Stimulated activated memory B cell treated with anti-CD40 and anti-IgM and Interleukin-4, amounts not matched to agents 10 μg/mL and 1 μg/mL and 100 μg/mL, for 72 hours (primary cell): ENCODE results near the gene TEKT2.

Experiments used
- ATAC-seq: fragments of 150-1000 bp; cut with Tn5 transposase; 2 replicates; pipeline ENCODE4 v1.10.0; 2021
- H3K27ac Mint-ChIP-seq: one replicate; pipeline ENCODE4 v1.8.0; 2022; ENCODE audit warnings: mild to moderate bottlenecking, mixed read lengths
- H3K27me3 Mint-ChIP-seq: one replicate; pipeline ENCODE4 v1.8.0; 2022; ENCODE audit warnings: mixed read lengths
- H3K36me3 Mint-ChIP-seq: one replicate; pipeline ENCODE4 v1.8.0; 2022; ENCODE audit warnings: mixed read lengths
- H3K4me1 Mint-ChIP-seq: one replicate; pipeline ENCODE4 v1.8.0; 2022; ENCODE audit warnings: mixed read lengths
- H3K4me3 Mint-ChIP-seq: one replicate; pipeline ENCODE4 v1.8.0; 2022; ENCODE audit warnings: mild to moderate bottlenecking, moderate library complexity, mixed read lengths
- H3K9me3 Mint-ChIP-seq: one replicate; pipeline ENCODE4 v1.8.0; 2022; ENCODE audit warnings: mixed read lengths

TEKT2 gene

DNA sequence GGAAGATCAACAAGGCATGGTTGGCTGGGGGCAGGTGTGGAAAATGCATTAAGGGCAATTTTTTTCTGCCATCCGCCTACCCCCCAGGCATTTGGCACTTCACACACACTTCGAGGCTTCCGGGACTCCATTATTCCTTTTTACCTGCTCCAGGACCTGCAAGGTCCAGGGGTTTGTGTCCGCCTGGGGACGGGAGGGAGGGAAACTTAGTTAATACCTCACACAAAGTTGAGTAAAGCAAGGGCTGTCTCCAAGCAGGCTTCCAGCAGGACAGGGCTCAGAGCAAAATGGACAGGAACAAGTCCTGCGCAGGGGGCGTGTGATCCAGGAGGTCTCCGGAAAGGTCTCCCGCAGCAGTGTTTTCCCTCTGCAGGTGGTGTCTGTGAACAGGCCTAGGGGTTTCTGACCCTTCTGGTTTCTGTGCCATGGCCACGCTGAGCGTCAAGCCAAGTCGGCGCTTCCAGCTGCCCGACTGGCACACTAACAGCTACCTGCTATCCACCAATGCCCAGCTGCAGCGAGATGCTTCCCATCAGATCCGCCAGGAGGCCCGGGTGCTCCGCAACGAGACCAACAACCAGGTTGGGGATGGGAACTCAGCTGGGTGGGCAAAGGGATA lies 712 bp downstream of the TEKT2 start:
- no peak overlapping the region for H3K27ac Mint-ChIP-seq
- no peaks in the 10 kb centered on the region for H3K36me3 Mint-ChIP-seq
- H3K4me3 Mint-ChIP-seq: no peak overlapping the region
- ATAC-seq: no peak
- no peaks in the 10 kb centered on the region for H3K9me3 Mint-ChIP-seq
- peaks cover 42% of the 10 kb centered on the region for H3K27me3 Mint-ChIP-seq
- peaks cover 8% of the 10 kb centered on the region for H3K4me1 Mint-ChIP-seq

DNA sequence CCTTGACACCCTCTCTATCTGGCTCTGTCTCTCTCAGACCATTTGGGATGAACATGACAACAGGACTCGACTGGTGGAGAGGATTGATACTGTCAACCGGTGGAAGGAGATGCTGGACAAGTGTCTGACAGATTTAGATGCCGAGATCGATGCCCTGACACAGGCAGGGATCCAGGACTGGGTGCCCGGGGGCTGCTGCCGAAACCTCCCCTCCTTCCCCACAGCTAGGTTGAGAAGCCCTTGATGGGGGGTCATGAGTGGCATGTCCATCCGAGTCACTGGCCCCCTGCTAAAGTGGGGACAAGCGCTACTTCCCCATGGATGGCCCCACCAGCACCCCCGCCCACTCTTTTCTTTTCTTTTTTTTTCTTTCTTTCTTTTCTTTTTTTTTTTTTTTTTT lies 1.2 kb downstream of the TEKT2 start:
- H3K36me3 Mint-ChIP-seq: no peaks in the 10 kb centered on the region
- no peak for ATAC-seq
- peaks cover 42% of the 10 kb centered on the region for H3K27me3 Mint-ChIP-seq
- H3K4me1 Mint-ChIP-seq: peaks cover 13% of the 10 kb centered on the region
- no peak overlapping the region for H3K27ac Mint-ChIP-seq
- H3K9me3 Mint-ChIP-seq: no peaks in the 10 kb centered on the region
- no peak overlapping the region for H3K4me3 Mint-ChIP-seq

DNA sequence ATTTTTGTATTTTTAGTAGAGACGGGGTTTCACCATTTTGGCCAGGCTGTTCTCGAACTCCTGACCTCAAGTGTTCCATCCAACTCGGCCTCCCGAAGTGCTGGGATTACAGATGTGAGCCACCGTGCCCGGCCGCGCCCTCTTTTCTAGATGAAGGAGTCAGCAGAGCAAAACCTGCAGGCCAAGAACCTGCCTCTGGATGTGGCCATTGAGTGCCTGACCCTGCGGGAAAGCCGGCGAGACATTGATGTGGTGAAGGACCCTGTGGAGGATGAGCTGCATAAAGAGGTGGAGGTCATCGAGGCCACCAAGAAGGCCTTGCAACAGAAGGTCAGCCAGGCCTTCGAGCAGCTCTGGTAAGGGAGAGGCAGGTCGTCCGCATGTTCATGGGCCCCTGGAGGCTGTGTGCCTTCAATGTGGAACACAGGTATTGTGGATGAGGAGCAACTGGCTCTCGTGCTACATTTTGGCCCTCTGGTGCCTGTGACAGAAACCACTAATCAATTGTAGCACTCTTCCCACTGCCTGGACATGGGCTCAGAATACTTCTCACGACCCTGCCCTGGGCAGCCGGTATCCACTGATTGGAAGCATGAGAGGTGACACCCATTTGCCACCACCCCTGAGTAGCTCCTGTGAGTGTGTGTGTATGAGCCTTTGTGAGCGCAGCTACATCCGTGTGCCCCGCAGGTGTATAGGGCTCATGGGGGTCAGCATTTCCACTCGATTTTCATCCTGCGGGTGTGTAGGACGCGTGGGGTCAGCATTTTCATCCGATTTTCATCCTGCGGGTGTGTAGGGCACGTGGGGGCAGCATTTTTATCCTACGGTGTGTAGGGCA lies 2.0 kb downstream of the TEKT2 start:
- Mint-ChIP-seq H3K4me3 (no peak overlapping the region), H3K4me1 (peaks cover 16% of the 10 kb centered on the region), H3K9me3 (no peaks in the 10 kb centered on the region), H3K27me3 (peaks cover 42% of the 10 kb centered on the region), H3K27ac (no peak overlapping the region), H3K36me3 (no peaks in the 10 kb centered on the region)
- no peak for ATAC-seq

DNA sequence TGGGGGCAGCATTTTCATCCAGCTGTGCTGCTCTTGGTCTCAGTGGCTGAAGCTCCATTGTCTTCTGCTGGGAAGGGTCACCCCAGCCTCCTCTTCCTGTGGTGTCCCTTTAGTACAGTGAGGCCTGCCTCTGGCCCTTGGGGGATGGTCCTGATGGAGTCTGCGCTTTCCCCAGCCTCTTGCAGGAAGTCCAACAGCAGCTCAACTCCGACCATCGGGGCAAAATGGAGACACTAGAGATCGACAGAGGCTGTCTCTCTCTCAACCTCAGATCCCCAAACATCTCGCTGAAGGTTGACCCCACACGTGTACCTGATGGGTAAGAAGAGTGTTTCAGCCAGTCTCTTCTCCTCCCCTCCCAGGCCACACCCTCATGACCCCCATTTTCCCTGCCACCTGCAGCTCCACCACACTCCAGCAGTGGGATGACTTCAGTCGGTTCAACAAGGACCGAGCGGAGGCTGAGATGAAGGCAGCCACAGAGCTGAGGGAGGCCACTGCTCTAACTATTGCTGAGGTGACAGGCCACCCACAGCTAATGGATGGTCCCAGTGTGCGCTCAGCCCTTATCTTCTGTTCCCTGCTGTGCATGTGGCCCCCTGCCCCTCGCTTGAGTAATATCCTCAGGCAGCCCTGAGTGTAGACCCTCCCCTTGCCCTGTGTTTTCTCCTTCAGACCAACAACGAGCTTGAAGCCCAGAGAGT lies 2.8 kb downstream of the TEKT2 start:
- ATAC-seq: no peak
- peaks cover 5% of the 10 kb centered on the region for H3K36me3 Mint-ChIP-seq
- no peaks in the 10 kb centered on the region for H3K9me3 Mint-ChIP-seq
- peaks cover 39% of the 10 kb centered on the region for H3K27me3 Mint-ChIP-seq
- peak overlapping the region; percentile 41 for H3K4me3 Mint-ChIP-seq
- peak overlapping the region; percentile 57 for H3K27ac Mint-ChIP-seq
- H3K4me1 Mint-ChIP-seq: peaks cover 21% of the 10 kb centered on the region

DNA sequence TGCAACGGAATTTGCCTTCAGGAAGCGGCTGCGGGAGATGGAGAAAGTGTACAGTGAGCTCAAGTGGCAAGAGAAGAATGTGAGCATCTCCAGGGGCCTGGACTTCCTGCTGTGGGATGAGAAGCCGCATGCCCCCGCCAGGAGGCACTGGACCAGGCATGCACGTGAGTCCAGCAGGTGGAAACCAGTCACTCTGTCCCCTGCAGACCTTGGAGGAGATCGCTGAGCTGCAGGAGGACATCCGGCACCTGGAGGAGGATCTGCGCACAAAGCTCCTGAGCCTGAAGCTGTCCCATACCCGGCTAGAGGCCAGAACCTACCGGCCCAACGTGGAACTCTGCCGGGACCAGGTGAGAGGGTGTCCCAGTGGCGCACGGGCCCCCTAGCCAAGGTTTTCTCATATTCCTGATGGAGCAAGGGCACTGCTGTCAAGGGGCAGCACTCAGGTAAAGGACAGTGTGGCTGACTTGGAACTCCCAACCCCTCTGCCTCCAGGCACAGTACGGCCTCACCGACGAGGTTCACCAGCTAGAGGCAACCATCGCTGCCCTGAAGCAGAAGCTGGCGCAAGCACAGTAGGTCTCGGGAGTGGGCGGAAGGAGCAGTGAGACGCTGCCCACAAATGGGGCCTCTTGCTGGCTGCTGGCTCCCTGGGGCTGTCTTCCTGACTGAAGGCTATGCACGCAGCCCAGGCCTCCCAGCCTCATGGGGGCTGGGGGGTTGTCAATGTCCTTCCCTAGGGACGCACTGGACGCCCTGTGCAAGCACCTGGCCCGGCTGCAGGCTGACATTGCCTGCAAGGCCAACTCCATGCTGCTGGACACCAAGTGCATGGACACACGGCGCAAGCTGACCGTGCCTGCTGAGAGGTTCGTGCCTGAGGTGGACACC lies 3.6 kb downstream of the TEKT2 start:
- no peak for ATAC-seq
- H3K27me3 Mint-ChIP-seq: peaks cover 31% of the 10 kb centered on the region
- peaks cover 25% of the 10 kb centered on the region for H3K4me1 Mint-ChIP-seq
- no peaks in the 10 kb centered on the region for H3K9me3 Mint-ChIP-seq
- H3K36me3 Mint-ChIP-seq: peaks cover 8% of the 10 kb centered on the region
- H3K4me3 Mint-ChIP-seq: peak overlapping the region; percentile 41
- peak overlapping the region; percentile 96 for H3K27ac Mint-ChIP-seq

DNA sequence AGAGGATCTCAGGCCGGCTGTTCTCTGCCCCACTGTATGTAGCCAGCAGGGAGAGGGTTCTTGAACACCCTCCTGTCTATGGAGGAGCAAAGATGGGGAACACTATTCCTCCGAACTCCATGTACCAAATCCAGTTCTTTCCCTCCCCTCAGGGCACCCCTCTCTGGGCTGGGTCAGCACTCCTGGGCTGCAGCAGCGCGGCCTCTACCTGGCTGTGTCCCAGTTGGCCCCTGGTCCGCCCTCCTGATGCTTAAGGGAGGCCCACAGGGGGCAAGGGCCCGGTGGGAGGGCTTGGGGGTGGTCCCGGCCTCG lies 4.3 kb downstream of the TEKT2 start:
- peaks cover 25% of the 10 kb centered on the region for H3K4me1 Mint-ChIP-seq
- no peaks in the 10 kb centered on the region for H3K9me3 Mint-ChIP-seq
- ATAC-seq: peak; percentile 51
- peak overlapping the region; percentile 93 for H3K4me3 Mint-ChIP-seq
- peaks cover 27% of the 10 kb centered on the region for H3K27me3 Mint-ChIP-seq
- H3K36me3 Mint-ChIP-seq: peaks cover 16% of the 10 kb centered on the region
- H3K27ac Mint-ChIP-seq: peak overlapping the region; percentile 96

DNA sequence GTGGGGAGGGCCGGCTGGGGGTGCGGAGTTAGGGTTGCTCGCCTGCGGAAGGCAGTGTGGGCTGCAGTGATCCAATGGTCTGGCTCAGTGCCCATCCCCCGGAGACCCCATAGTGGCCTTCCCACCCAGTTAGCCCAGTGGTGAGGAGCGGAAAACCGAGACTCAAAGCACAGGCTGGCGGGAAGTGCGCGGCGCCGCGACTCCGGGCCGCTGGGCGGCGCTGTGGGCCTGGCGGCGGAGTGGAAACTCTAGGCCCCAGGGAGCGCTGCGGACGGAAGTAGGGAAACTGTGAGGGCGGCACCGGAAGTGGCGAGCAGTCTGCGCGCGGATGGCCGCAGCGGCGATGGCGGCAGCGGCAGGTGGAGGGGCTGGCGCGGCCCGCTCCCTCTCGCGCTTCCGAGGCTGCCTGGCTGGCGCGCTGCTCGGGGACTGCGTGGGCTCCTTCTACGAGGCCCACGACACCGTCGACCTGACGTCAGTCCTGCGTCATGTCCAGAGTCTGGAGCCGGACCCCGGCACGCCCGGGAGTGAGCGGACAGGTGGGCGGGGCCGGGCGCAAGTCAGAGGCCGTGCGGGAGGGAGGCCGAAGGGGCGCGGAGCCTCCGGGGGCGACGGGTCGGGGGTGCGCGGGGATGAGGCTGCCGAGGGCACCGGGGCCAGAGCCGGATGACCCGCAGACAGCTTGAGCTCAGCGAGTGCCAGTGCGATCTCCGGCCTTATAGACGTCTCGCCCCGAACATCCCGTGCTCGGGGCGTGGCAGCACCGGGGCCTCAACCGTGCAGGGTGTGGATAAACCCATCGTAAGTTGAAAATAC lies 4.9 kb downstream of the TEKT2 start, which contains the start of gene ADPRS:
TSS of gene ADPRS (plus strand) at position 316 of the 816 bp plus-strand sequence. CDS start at position 329, 13 bp downstream.
- H3K27ac Mint-ChIP-seq: peak within 1 kb of the TSS; percentile 96
- peak; percentile 92 for ATAC-seq
- peaks cover 27% of the 10 kb centered on the region for H3K27me3 Mint-ChIP-seq
- peaks cover 25% of the 10 kb centered on the region for H3K4me1 Mint-ChIP-seq
- peaks cover 20% of the 10 kb centered on the region for H3K36me3 Mint-ChIP-seq
- H3K9me3 Mint-ChIP-seq: no peaks in the 10 kb centered on the region
- H3K4me3 Mint-ChIP-seq: peak within 1 kb of the TSS; percentile 93

DNA sequence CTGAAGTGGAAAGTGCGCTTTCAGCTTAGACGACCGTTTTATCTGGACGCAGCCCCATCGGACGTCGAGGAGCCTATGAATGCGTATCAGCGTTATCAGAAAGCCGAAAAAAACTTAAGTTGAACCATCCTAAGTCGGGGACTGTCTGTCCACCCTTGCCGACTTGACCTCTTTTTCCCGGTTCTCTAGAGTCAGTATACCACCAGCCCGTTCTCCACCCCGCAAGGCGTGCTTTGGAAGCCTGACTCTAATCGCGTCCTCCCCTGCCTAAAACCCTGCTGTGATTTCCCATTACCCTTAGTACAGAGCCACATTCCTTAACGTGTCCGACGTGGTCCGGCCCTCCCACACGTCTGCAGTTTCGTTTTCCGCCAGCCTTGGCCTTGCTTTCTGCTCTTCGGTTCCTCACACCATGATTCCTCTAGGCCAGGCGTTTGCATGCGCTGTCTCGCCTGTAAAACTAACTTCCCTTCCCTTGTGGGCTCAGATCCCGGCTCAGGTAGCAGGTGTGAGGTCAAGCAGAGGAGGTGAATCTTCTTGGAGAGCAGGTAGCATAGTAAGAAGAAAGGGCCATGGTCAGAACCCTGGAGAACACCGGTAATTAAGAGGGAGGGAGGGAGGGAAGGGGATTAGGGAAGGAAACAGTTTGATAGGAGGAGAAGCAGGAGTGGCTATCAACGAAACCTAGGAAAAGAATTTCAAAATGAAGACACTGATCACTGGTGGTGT lies 5.7 kb downstream of the TEKT2 start:
- Mint-ChIP-seq H3K27me3 (peaks cover 27% of the 10 kb centered on the region), H3K9me3 (no peaks in the 10 kb centered on the region), H3K4me1 (peaks cover 25% of the 10 kb centered on the region), H3K36me3 (peaks cover 20% of the 10 kb centered on the region), H3K4me3 (peak overlapping the region; percentile 93), H3K27ac (peak overlapping the region; percentile 96)
- ATAC-seq: no peak

DNA sequence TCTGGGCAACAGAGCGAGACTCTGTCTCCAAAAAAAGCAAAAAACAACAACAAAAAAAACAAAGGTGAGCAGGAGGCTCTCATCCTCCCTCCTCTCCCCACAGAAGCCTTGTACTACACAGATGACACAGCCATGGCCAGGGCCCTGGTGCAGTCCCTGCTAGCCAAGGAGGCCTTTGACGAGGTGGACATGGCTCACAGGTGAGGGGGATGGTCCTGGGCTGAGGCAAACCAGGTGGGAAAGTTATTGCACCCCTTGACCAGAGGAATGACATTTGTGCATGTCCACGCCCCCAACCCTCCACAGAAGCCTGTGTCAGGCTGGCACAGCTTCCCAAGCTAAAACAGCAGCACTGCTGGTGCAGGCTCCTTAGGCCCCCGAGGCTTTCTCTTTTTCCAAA lies 7.2 kb downstream of the TEKT2 start:
- no peak for ATAC-seq
- Mint-ChIP-seq H3K27me3 (peaks cover 11% of the 10 kb centered on the region), H3K9me3 (no peaks in the 10 kb centered on the region), H3K4me3 (no peak overlapping the region), H3K27ac (no peak overlapping the region), H3K36me3 (peaks cover 22% of the 10 kb centered on the region), H3K4me1 (peaks cover 25% of the 10 kb centered on the region)

DNA sequence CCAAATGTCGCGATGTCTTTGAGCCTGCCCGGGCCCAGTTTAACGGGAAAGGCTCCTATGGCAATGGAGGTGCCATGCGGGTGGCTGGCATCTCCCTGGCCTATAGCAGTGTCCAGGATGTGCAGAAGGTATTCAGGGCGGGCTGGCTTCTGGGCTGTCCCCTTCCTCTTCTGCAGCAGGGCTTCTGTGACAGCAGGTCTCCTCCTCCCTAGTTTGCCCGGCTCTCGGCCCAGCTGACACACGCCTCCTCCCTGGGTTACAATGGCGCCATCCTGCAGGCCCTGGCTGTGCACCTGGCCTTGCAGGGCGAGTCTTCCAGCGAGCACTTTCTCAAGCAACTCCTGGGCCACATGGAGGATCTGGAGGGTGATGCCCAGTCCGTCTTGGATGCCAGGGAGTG lies 7.8 kb downstream of the TEKT2 start:
- peaks cover 25% of the 10 kb centered on the region for H3K4me1 Mint-ChIP-seq
- H3K9me3 Mint-ChIP-seq: no peaks in the 10 kb centered on the region
- no peak overlapping the region for H3K4me3 Mint-ChIP-seq
- H3K36me3 Mint-ChIP-seq: peaks cover 28% of the 10 kb centered on the region
- peaks cover 7% of the 10 kb centered on the region for H3K27me3 Mint-ChIP-seq
- ATAC-seq: no peak
- H3K27ac Mint-ChIP-seq: no peak overlapping the region

DNA sequence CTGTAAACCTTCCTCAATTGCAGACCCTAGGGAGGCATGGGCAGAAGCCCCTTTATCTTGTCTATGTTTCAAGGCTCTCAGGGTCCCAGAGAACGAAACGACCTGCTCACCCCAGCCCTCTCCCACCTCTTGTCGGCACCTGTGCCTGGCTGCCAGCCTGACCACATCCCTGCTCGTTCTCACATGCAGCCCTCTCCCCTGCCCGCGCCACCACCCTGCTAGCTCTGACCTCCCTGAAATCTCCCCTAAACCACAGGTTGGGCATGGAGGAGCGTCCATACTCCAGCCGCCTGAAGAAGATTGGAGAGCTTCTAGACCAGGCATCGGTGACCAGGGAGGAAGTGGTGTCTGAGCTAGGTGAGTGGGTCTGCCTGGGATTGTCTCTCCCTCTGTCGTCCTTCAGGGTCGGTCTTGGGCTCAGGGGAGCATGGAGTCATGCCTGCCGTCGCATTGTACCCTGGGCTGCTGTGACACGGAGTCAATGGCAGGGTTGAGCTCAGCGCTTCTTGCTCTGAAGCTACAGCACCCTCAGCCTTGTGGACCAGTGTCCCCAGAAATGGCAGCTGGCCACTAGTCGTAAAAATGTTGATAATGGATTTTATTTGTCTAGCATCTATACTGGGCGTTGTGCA lies 8.4 kb downstream of the TEKT2 start:
- Mint-ChIP-seq H3K36me3 (peaks cover 30% of the 10 kb centered on the region), H3K4me3 (no peak overlapping the region), H3K9me3 (no peaks in the 10 kb centered on the region), H3K27ac (no peak overlapping the region), H3K27me3 (peaks cover 1% of the 10 kb centered on the region), H3K4me1 (peaks cover 25% of the 10 kb centered on the region)
- ATAC-seq: no peak

DNA sequence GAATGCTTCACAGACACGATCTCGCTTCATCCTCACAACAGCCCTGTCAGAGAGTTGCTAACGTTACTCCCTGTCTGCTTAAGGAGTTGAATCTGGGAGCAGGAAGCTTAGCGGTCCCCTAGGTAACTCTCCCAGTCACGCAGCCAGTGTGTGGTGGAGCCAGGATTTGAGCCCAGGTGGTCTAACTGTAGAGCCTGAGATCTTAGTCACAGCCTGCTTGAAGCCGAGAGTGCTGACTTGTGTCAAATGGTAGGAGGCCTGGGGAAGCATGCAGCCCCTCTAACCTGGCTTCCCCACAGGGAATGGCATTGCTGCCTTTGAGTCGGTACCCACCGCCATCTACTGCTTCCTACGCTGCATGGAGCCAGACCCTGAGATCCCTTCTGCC lies 8.9 kb downstream of the TEKT2 start:
- Mint-ChIP-seq H3K4me3 (no peak overlapping the region), H3K27me3 (no peaks in the 10 kb centered on the region), H3K9me3 (no peaks in the 10 kb centered on the region), H3K27ac (peak overlapping the region; percentile 44), H3K4me1 (peaks cover 25% of the 10 kb centered on the region), H3K36me3 (peaks cover 30% of the 10 kb centered on the region)
- ATAC-seq: no peak

DNA sequence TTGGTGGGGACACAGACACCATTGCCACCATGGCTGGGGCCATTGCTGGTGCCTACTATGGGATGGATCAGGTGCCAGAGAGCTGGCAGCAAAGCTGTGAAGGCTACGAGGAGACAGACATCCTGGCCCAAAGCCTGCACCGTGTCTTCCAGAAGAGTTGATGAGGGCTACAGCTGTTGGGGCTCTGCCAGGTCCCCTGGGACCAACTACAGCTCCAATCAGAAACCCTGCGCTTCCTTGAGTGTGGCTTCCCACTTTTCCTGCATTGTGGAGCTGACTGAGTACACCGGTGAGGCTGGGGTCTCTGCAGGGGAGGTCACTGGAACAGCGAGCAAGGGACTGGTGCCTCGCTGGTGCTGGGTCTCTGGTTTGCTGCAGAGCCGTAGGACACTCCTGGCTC lies 9.3 kb downstream of the TEKT2 start:
- H3K36me3 Mint-ChIP-seq: peaks cover 30% of the 10 kb centered on the region
- H3K9me3 Mint-ChIP-seq: no peaks in the 10 kb centered on the region
- no peaks in the 10 kb centered on the region for H3K27me3 Mint-ChIP-seq
- H3K27ac Mint-ChIP-seq: peak overlapping the region; percentile 44
- ATAC-seq: no peak
- no peak overlapping the region for H3K4me3 Mint-ChIP-seq
- peaks cover 25% of the 10 kb centered on the region for H3K4me1 Mint-ChIP-seq
